OCI-LY1 (cell line): ENCODE measurements around the gene SUFU.

ENCODE experiments used
- H2AFZ ChIP-seq: fragments of 200-600 bp; sonication (generic), shearing (Covaris generic); 2 replicates; pipeline ENCODE4 v1.6.0; 2014; ENCODE audit warnings: antibody characterized with exemption, mild to moderate bottlenecking, low read length
- H3F3A ChIP-seq: fragments of 200-600 bp; sonication (generic), shearing (Covaris generic); 2 replicates; pipeline ENCODE4 v1.6.0; 2014; ENCODE audit warnings: mild to moderate bottlenecking, antibody characterized with exemption, low read length, moderate library complexity; ENCODE audit not compliant: insufficient read depth
- H3K27ac ChIP-seq: fragments of 200-600 bp; sonication (generic); 2 replicates; pipeline ENCODE4 v1.5.1; 2014; ENCODE audit warnings: low read length, mixed run types, mild to moderate bottlenecking, low read depth; ENCODE audit not compliant: poor library complexity, severe bottlenecking
- H3K27me3 ChIP-seq: fragments of 200-600 bp; sonication (generic); 2 replicates; pipeline ENCODE4 v1.6.0; 2014; ENCODE audit warnings: antibody characterized with exemption, mild to moderate bottlenecking, low read length, moderate library complexity; ENCODE audit not compliant: insufficient read depth
- H3K36me3 ChIP-seq: fragments of 200-600 bp; sonication (generic); 2 replicates; pipeline ENCODE4 v1.6.1; 2014; ENCODE audit warnings: mild to moderate bottlenecking, antibody characterized with exemption, low read length, moderate library complexity, mixed read lengths; ENCODE audit not compliant: insufficient read depth
- H3K4me1 ChIP-seq: fragments of 200-600 bp; sonication (generic); 2 replicates; pipeline ENCODE4 v1.5.1; 2014; ENCODE audit warnings: mild to moderate bottlenecking, low read length, moderate library complexity; ENCODE audit not compliant: insufficient read depth, severe bottlenecking
- H3K4me2 ChIP-seq: fragments of 200-600 bp; sonication (generic), shearing (Covaris generic); 2 replicates; pipeline ENCODE4 v1.6.1; 2014; ENCODE audit warnings: low read length
- H3K4me3 ChIP-seq: fragments of 200-600 bp; sonication (generic); 2 replicates; pipeline ENCODE4 v1.5.1; 2014; ENCODE audit warnings: low read length, low read depth, mild to moderate bottlenecking, mixed read lengths; ENCODE audit not compliant: poor library complexity, severe bottlenecking
- H3K79me2 ChIP-seq: fragments of 200-600 bp; shearing (Covaris generic); 2 replicates; pipeline ENCODE4 v1.6.1; 2016; ENCODE audit warnings: mixed run types, low read length, mixed read lengths; ENCODE audit not compliant: insufficient read depth
- H3K9ac ChIP-seq: fragments of 200-600 bp; sonication (generic), shearing (Covaris generic); 2 replicates; pipeline ENCODE4 v1.6.1; 2014; ENCODE audit warnings: mild to moderate bottlenecking, low read length, mixed read lengths
- H3K9me2 ChIP-seq: fragments of 200-600 bp; sonication (generic), shearing (Covaris generic); 2 replicates; pipeline ENCODE4 v1.6.1; 2014; ENCODE audit warnings: low read depth, mild to moderate bottlenecking, low read length, mixed read lengths
- H3K9me3 ChIP-seq: fragments of 200-600 bp; shearing (Covaris generic); 2 replicates; pipeline ENCODE4 v1.6.1; 2014; ENCODE audit warnings: low read length, mixed read lengths
- H4K20me1 ChIP-seq: fragments of 200-600 bp; sonication (generic), shearing (Covaris generic); 2 replicates; pipeline ENCODE4 v1.6.0; 2016; ENCODE audit warnings: mild to moderate bottlenecking, low read length; ENCODE audit not compliant: insufficient read depth
- CTCF ChIP-seq: fragments of 200-600 bp; sonication (generic), shearing (Covaris generic); IDR thresholded peaks from 2 replicates; pipeline ENCODE4 v1.5.1; 2017; ENCODE audit warnings: mild to moderate bottlenecking, antibody characterized with exemption, low read length, moderate library complexity, mixed read lengths
- EZH2 ChIP-seq: fragments of 200-600 bp; sonication (generic), shearing (Covaris generic); IDR thresholded peaks from 2 replicates; pipeline ENCODE4 v1.8.0; 2017; ENCODE audit warnings: borderline replicate concordance, mixed run types, mild to moderate bottlenecking, antibody characterized with exemption, low read length, moderate library complexity, mixed read lengths

Gene SUFU

GRCh38 chr10:102599565-102600327 lies 96.0 kb downstream of the SUFU start:
- Histone ChIP-seq H3K27ac (no peak overlapping the region), H4K20me1 (no peaks in the 10 kb centered on the region), H3K9ac (no peak overlapping the region), H3F3A (no peaks in the 10 kb centered on the region), H3K27me3 (no peaks in the 10 kb centered on the region), H3K4me2 (no peak overlapping the region), H3K4me1 (no peaks in the 10 kb centered on the region), H3K4me3 (no peak overlapping the region), H2AFZ (no peak overlapping the region), H3K9me2 (no peaks in the 10 kb centered on the region), H3K36me3 (no peaks in the 10 kb centered on the region), H3K9me3 (no peaks in the 10 kb centered on the region), H3K79me2 (no peaks in the 10 kb centered on the region)
- TF ChIP-seq EZH2 (no peak), CTCF (no peak)

GRCh38 chr10:102600816-102601215 lies 97.0 kb downstream of the SUFU start:
- no peak overlapping the region for H2AFZ ChIP-seq
- no peak overlapping the region for H3K4me2 ChIP-seq
- H3K27ac ChIP-seq, result no peak overlapping the region
- H3K79me2 ChIP-seq, result no peaks in the 10 kb centered on the region
- no peak overlapping the region for H3K9ac ChIP-seq
- H3K4me3 ChIP-seq, result no peak overlapping the region
- H3K9me3 ChIP-seq, result no peaks in the 10 kb centered on the region
- TF ChIP-seq CTCF (no peak), EZH2 (no peak)
- no peaks in the 10 kb centered on the region for H3F3A ChIP-seq
- no peaks in the 10 kb centered on the region for H4K20me1 ChIP-seq
- no peaks in the 10 kb centered on the region for H3K36me3 ChIP-seq
- no peaks in the 10 kb centered on the region for H3K9me2 ChIP-seq
- no peaks in the 10 kb centered on the region for H3K4me1 ChIP-seq
- H3K27me3 ChIP-seq, result no peaks in the 10 kb centered on the region

GRCh38 chr10:102601639-102602038 lies 97.9 kb downstream of the SUFU start:
- H3K4me1 ChIP-seq, result no peaks in the 10 kb centered on the region
- no peaks in the 10 kb centered on the region for H3F3A ChIP-seq
- H2AFZ ChIP-seq, result no peak overlapping the region
- H3K4me2 ChIP-seq, result no peak overlapping the region
- no peaks in the 10 kb centered on the region for H3K36me3 ChIP-seq
- no peak overlapping the region for H3K27ac ChIP-seq
- no peaks in the 10 kb centered on the region for H3K9me2 ChIP-seq
- no peak overlapping the region for H3K9ac ChIP-seq
- TF ChIP-seq EZH2, result no peak
- no peak for TF ChIP-seq CTCF
- no peaks in the 10 kb centered on the region for H4K20me1 ChIP-seq
- H3K79me2 ChIP-seq, result no peaks in the 10 kb centered on the region
- no peaks in the 10 kb centered on the region for H3K9me3 ChIP-seq
- H3K27me3 ChIP-seq, result no peaks in the 10 kb centered on the region
- no peak overlapping the region for H3K4me3 ChIP-seq
